H1 (cell line): ENCODE measurements around the gene MAPK4.

Experiments used
- EGR1 ChIP-seq: IDR thresholded peaks from 2 replicates; pipeline ENCODE4 v1.6.1; 2011; ENCODE audit warnings: low read depth, low read length, borderline replicate concordance
- EZH2 ChIP-seq: fragments of 200-600 bp; sonication (generic); IDR thresholded peaks from 2 replicates; pipeline ENCODE4 v1.7.1; 2012; ENCODE audit warnings: low read depth, mild to moderate bottlenecking, moderate library complexity, low read length, inconsistent platforms; ENCODE audit not compliant: severe bottlenecking
- GABPA ChIP-seq: IDR thresholded peaks from 2 replicates; pipeline ENCODE4 v1.6.1; 2011; ENCODE audit warnings: mild to moderate bottlenecking, low read length, moderate library complexity, borderline replicate concordance; ENCODE audit not compliant: insufficient read depth
- RBBP5 ChIP-seq: IDR thresholded peaks from 2 replicates; pipeline ENCODE4 v1.7.1; 2012; ENCODE audit warnings: low read depth, mild to moderate bottlenecking, inconsistent platforms, low read length, moderate library complexity, borderline replicate concordance
- RFX5 ChIP-seq: IDR thresholded peaks from 2 replicates; pipeline ENCODE4 v1.6.1; 2011; ENCODE audit warnings: low read depth, low read length, improper control_type of control experiment, borderline replicate concordance
- RNF2 ChIP-seq: fragments of 200-900, 300-1000 bp; sonication (generic); IDR thresholded peaks from 2 replicates; pipeline ENCODE4 v1.7.1; 2016; ENCODE audit warnings: borderline replicate concordance, low read depth, mild to moderate bottlenecking, antibody characterized with exemption, low read length; ENCODE audit not compliant: poor library complexity, severe bottlenecking; ENCODE audit errors: missing control alignments
- TAF1 ChIP-seq: IDR thresholded peaks from 2 replicates; pipeline ENCODE4 v1.6.1; 2011; ENCODE audit warnings: mild to moderate bottlenecking, low read depth, low read length
- TF ChIP-seq, protein P1 (sequence below): IDR thresholded peaks from 2 replicates; pipeline ENCODE4 v1.6.1; 2012; ENCODE audit warnings: low read length, inconsistent platforms

DNA sequence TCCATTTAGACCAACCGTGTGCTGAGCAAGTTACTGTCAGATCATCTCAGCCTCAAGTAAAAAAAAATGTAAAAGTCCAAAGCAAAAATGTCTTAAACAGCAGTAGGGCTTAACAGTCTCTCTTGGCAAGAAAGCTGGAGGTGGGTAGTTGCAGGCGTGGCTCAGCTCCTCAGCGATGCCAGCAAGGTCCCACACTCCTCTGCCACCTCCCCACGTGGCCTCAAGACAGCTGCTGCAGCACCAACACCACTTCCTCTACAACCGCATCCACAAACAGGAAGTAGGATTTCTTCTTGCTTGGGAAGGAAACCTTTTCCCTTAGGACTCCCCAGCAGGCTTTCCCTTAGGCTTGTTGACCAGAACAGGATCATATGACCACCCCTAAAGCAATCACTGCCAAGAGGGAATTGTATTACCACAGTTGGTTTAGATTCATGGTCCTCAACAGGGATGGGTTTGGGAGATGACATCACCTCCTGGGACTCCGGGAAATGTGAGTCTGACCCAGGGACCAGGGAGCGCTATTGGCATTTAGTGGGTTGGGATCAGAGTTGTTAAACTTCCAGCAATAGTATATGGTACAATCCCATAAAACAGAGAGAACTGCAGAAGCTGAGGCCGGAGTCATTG is 97.1 kb downstream of the MAPK4 start:
- TF ChIP-seq GABPA (no peak), RBBP5 (no peak), TAF1 (no peak), RFX5 (no peak), EZH2 (no peak), EGR1 (no peak), RNF2 (no peak)
- TF ChIP-seq, protein P1, sequence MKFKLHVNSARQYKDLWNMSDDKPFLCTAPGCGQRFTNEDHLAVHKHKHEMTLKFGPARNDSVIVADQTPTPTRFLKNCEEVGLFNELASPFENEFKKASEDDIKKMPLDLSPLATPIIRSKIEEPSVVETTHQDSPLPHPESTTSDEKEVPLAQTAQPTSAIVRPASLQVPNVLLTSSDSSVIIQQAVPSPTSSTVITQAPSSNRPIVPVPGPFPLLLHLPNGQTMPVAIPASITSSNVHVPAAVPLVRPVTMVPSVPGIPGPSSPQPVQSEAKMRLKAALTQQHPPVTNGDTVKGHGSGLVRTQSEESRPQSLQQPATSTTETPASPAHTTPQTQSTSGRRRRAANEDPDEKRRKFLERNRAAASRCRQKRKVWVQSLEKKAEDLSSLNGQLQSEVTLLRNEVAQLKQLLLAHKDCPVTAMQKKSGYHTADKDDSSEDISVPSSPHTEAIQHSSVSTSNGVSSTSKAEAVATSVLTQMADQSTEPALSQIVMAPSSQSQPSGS, result no peak
